ENCODE results near the gene SCART1.
"Not testable (repeated sequence)": the region's sequence is repeated elsewhere in the genome, so short reads cannot be mapped to it uniquely, and the experiment has no call there.

Gene SCART1

GRCh38 chr10:133432789-133433188 lies 21.0 kb upstream of the SCART1 start:
- not testable (repeated sequence) for DNase-seq (ENCODE audit: low read depth)

- DNase-seq (ENCODE audit: low read depth), result no peak
These were observed 15.0 kb upstream of the SCART1 start for GRCh38 chr10:133438711-133439273.

GRCh38 chr10:133439517-133440461 lies 14.0 kb upstream of the SCART1 start:
- DNase-seq (ENCODE audit: low read depth), result no peak

- no peak for DNase-seq (ENCODE audit: low read depth)
These were observed 13.0 kb upstream of the SCART1 start for GRCh38 chr10:133440633-133441285.

DNA sequence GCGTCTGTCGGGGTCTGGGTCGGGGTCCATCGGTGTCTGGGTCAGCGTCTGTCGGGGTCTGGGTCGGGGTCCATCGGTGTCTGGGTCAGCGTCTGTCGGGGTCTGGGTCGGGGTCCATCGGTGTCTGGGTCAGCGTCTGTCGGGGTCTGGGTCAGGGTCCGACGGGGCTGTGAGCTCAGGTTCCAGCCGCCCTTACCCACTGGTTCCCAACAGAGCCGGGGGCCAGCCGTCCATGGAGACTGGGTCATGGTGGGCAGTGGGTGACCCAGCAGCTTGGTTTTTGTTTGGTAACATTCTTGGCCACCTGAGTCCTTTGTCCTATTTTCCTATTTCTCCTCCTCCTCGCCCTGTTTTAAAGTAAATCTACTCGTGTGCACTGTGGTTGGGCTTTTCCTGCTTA lies 12.4 kb upstream of the SCART1 start:
- DNase-seq (ENCODE audit: low read depth), result not testable (repeated sequence)

DNA sequence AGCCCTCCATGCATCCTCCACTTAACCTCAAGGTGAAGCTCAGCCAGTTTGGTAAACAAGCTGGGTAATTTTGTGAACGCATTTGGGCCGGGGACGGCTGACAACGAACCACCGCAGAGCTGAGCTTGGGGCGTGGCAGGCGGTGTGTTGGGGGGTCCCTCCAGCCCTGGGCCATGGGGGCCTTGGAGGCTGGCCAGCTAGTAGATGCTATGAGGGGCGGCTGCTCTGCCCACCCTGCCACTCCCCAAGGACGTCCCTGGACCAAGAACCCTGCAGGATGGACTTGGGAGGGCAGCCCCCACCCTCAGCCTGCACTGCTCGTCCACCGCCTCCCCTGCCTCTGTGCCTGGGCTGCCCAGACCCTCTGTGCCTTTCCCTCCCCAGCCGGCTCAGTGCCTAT lies 12.0 kb upstream of the SCART1 start:
- DNase-seq (ENCODE audit: low read depth), result no peak

DNA sequence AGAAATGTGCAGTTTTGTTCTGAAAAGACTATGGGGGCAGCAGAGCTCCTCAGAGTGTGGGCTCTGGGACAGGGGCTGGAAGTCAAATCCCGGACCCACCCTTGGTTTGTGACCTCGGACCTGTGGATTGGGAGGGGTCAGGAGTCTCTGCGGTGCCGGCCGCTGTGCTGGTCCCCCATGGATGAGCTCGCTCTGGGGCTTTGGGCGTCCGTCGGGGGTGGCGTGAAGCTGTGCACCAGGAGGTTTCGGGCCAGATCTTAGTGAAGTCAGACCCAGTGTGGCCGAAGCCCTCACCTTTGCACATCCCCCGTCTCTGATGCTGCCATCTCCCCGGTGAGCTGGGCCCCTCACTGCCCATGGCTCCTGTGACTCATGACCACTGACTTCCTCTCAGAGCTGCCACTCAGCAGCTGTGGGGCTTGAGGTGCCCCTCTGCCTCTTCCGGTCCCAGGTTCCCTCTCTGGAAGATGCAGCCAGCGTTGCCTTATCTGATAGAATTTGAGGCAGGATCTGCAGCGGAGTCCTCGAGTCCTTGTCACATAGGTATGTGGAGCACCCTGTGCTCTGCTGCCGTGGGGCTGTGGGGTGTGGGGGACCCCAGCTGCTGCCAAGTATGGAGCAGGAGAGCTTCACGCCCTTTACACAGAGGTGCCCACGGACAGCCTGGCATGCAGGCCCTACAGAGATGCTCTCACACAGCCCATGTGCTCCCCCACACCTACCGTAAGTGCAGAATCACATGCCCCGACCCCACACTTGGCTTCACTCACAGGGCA lies 11.4 kb upstream of the SCART1 start:
- DNase-seq (ENCODE audit: low read depth), result no peak

DNA sequence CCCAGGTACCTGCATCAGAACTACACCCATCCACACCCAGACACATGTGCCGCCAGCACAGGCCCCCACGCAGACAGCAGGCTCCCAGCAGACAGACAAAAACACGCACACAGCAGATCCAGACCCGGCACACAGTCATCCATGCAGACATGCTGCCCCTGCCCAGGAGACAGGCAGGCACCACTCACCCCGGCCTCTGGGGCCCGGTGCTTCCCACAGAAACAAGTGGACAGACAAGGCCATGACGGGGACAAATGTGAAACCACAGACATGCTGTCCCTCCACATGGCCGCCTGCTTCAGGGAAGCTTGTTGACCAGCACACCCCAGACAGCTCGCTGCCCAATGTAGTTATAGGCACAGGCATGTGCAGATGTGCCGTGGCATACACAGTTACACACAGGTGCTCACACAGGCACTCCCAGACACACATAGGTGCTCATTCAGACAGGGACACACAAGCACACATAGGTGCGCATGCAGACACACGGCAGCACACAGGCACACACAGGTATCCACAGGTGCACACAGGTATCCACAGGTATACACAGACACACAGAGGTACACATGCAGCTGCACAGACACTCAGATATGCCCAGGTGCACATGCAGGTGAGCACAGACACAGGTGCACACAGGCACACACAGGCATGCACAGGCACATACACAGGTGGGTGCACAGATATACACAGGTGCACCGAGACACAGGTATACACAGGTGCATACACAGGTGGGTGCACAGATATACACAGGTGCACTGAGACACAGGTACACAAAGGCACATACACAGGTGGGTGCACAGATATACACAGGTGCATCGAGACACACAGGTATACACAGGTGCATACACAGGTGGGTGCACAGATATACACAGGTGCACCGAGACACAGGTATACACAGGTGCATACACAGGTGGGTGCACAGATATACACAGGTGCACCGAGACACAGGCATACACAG lies 10.5 kb upstream of the SCART1 start:
- no peak for DNase-seq (ENCODE audit: low read depth)

DNA sequence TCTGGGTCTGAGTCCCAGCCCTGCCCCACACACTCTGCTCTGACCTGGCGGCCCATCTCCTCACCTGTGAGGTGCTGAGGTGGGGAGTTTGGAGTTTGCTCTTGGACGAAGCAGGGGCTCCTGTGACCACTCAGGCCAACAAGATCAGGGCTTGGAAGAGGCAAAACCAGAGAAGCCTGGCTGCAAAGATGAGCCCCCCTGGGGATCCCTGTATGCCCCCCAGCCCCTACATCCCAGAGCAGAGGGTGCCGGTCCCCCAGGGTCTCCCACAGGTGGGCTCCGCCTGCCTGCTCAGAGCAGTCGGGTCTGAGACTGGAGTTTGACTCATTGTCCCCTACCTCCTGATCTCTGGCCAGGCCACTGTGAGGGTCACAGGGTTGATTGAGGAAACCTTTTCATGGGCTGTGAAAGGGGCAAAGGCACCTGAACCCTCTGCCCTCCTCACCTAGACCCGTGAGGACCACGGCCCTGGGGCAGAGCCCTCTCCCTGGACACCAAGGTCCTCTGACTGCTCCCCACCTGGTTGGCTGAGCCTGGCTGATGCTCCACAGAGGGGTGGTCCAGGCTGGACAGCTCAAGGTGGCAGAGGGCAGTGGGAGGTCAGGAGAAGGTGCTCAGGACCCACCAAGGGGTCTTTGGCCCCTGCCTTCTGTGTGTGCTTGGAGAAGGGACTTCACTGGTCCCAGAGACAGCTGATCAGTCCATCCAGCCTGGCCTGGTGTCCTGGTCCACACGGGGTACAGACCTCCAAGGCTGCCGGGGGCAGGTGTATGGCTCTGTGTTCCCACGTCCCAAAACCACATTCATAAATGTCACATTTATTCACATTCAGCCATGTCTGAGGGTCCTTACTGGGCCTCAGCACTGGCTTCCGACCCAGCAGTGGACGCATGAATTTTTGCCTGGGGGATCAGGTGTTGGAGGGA lies 9.1 kb upstream of the SCART1 start:
- DNase-seq (ENCODE audit: low read depth), result no peak

GRCh38 chr10:133445268-133445732 lies 8.4 kb upstream of the SCART1 start:
- no peak for DNase-seq (ENCODE audit: low read depth)

- DNase-seq (ENCODE audit: low read depth), result no peak
These were observed 7.7 kb upstream of the SCART1 start for GRCh38 chr10:133445751-133446708.

DNA sequence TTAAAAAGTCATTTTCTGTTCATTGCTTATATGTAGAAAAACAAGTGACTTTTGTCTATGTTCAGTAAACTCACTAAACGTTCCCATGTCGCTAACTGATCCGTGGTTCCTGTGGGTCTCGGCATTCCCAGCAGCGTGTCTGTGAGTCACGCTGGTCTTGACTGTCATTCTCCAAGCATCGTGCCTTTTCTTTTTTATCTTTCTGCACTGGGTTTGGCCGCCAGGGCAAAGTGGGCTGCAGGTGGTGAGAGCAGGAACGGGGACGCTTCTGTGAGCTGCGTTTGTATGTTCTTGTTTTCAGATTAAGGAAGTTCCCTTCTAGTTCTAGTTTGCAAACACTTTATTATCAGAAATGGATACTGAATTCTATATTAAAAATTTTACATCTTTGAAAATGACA lies 6.8 kb upstream of the SCART1 start:
- DNase-seq (ENCODE audit: low read depth), result no peak

GRCh38 chr10:133448120-133448519 lies 5.6 kb upstream of the SCART1 start:
- DNase-seq (ENCODE audit: low read depth), result no peak

GRCh38 chr10:133451346-133451745 lies 2.4 kb upstream of the SCART1 start:
- no peak for DNase-seq (ENCODE audit: low read depth)

- DNase-seq (ENCODE audit: low read depth), result no peak
These were observed 1.3 kb upstream of the SCART1 start for GRCh38 chr10:133452453-133452852.

GRCh38 chr10:133454204-133454893 lies 604 bp downstream of the SCART1 start:
- no peak for DNase-seq (ENCODE audit: low read depth)

- DNase-seq (ENCODE audit: low read depth), result no peak
These were observed 1.5 kb downstream of the SCART1 start for GRCh38 chr10:133455196-133455595.

GRCh38 chr10:133455611-133456031 lies 1.9 kb downstream of the SCART1 start:
- no peak for DNase-seq (ENCODE audit: low read depth)

All from T-helper 22 cell (primary cell).